ENCODE results near the gene PIP4K2A. TPM values are rescaled to one million over a fixed set of nuclear protein-coding genes. Genes with fewer than 3 reads are reported as not detected.

PIP4K2A gene
- total RNA-seq, 1 experiment from 2014 or later = 24.2 TPM

DNA sequence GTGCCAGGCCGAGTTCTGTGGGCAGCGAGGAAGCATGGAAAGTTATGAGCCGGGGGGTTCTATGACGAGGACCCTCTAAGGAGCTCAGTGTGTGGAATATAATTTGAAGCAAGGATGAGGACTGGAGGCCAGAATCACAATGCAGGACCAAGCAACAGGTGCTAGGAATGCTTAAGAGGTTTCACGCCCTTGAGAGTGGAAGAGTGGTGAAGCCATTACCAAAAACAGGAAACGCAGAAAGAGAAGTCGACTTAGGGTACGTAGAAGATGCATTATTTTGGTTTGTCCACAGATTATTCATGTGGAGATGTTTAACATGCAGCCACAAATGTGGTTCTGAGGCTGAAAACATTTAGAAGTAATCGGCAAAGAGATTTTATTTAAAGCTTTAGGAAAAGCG, 78.7 kb downstream of the PIP4K2A start:
- H3K27ac Mint-ChIP-seq (ENCODE audit: unreplicated experiment) = no peak overlapping the region
- no peak overlapping the region for H3K4me3 Mint-ChIP-seq (ENCODE audit: low read depth, unreplicated experiment)

DNA sequence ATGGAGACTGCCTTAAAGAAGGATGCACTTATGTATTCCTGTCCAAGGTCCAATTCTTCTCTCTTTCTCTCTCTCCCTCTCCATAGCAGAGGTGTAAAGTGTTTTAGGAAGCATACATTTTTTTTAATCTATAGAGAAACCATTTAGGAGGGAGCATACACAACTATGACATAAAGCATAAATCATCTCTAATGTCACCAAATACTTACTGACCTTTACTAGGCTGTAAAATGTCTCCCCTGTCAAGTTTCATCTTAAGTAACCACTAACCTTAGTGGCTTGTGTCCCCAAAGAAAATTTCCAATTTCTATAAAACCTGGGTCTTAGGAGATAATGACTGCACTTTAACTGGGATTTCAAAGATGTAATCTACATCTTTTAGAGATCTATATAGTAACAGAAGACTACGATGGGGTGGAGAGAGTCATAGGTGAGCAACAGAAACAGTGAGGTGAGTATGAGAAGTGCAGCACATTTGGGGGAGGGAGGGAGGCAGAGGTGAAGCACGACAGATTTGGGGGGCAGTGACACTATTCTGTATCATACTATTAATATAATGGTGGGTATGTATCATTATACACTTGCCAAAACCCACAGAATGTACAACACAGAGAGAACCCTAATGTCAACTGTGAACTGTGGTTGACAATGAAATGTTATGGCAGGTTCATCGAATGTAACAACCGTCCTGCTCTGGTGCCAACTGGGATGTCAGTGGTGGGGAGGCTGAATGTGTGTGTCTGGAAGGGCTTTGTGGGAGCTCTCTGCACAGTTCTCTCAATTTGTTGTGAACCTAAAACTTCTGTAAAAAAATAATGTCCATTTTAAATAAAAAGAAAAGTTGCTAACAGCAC, 79.5 kb downstream of the PIP4K2A start:
- TF ChIP-seq CTCF (IDR thresholded peaks at IDR 0.05; ENCODE audit: unreplicated experiment) = no peak
- CTCF ChIA-PET = no interaction called here
- no TSS peak for BruUV-seq (replicated peaks)
- DNase-seq = no peak
- no peak overlapping the region for H3K27ac Mint-ChIP-seq (ENCODE audit: unreplicated experiment)
- H3K4me3 Mint-ChIP-seq (ENCODE audit: low read depth, unreplicated experiment) = no peak overlapping the region
- no peaks in the 10 kb centered on the region for H3K9me3 Mint-ChIP-seq (ENCODE audit: low read depth, unreplicated experiment)
- intact Hi-C loops (cut with micrococcal nuclease; ENCODE audit: unreplicated experiment) = no loop called here
- no peaks in the 10 kb centered on the region for H3K36me3 Mint-ChIP-seq (ENCODE audit: insufficient read depth, unreplicated experiment)
- H3K4me1 Mint-ChIP-seq (ENCODE audit: low read depth, unreplicated experiment) = peaks cover 22% of the 10 kb centered on the region
- no peaks in the 10 kb centered on the region for H3K27me3 Mint-ChIP-seq (ENCODE audit: unreplicated experiment)

More for the DNA sequence above, 78.7 kb downstream of the PIP4K2A start:
- TF ChIP-seq CTCF (IDR thresholded peaks at IDR 0.05; ENCODE audit: unreplicated experiment) = no peak
- Mint-ChIP-seq H3K27me3 (ENCODE audit: unreplicated experiment) (no peaks in the 10 kb centered on the region), H3K9me3 (ENCODE audit: low read depth, unreplicated experiment) (no peaks in the 10 kb centered on the region), H3K36me3 (ENCODE audit: insufficient read depth, unreplicated experiment) (no peaks in the 10 kb centered on the region), H3K4me1 (ENCODE audit: low read depth, unreplicated experiment) (peaks cover 16% of the 10 kb centered on the region)
- no TSS peak for BruUV-seq (replicated peaks)
- CTCF ChIA-PET = no interaction called here
- intact Hi-C loops (cut with micrococcal nuclease; ENCODE audit: unreplicated experiment) = no loop called here
- DNase-seq = no peak

DNA sequence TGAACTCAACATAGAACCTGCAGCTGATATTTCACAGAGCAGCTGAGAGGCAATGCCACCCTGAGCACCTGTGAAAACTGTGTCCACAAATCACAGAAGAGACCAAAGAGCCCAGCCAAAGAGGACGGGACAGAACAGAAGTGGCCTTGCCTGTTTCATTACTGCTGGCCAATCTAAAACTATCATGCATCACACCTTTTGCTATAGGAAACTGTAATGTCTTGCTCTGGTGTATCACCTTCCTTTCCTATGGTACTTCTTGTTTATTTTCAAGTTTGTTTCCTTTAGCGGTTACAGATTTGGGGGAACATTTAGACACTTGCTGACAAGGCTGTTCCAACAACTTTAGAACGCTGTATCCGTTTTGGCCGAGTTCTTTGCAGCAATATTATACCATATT, 80.3 kb downstream of the PIP4K2A start:
- intact Hi-C loops (cut with micrococcal nuclease; ENCODE audit: unreplicated experiment) = no loop called here
- TF ChIP-seq CTCF (IDR thresholded peaks at IDR 0.05; ENCODE audit: unreplicated experiment) = no peak
- BruUV-seq (replicated peaks) = no TSS peak
- DNase-seq = no peak
- CTCF ChIA-PET = no interaction called here
- Mint-ChIP-seq H3K4me3 (ENCODE audit: low read depth, unreplicated experiment) (no peak overlapping the region), H3K27ac (ENCODE audit: unreplicated experiment) (no peak overlapping the region), H3K27me3 (ENCODE audit: unreplicated experiment) (no peaks in the 10 kb centered on the region), H3K36me3 (ENCODE audit: insufficient read depth, unreplicated experiment) (no peaks in the 10 kb centered on the region), H3K9me3 (ENCODE audit: low read depth, unreplicated experiment) (no peaks in the 10 kb centered on the region), H3K4me1 (ENCODE audit: low read depth, unreplicated experiment) (peaks cover 24% of the 10 kb centered on the region)

GRCh38 chr10:22633528-22633927, 80.8 kb downstream of the PIP4K2A start:
- Mint-ChIP-seq H3K27me3 (ENCODE audit: unreplicated experiment) (no peaks in the 10 kb centered on the region), H3K4me3 (ENCODE audit: low read depth, unreplicated experiment) (no peak overlapping the region), H3K27ac (ENCODE audit: unreplicated experiment) (no peak overlapping the region)

More at GRCh38 chr10:22633528-22633927, 80.8 kb downstream of the PIP4K2A start:
- BruUV-seq (replicated peaks) = no TSS peak
- Mint-ChIP-seq H3K36me3 (ENCODE audit: insufficient read depth, unreplicated experiment) (no peaks in the 10 kb centered on the region), H3K4me1 (ENCODE audit: low read depth, unreplicated experiment) (peaks cover 30% of the 10 kb centered on the region), H3K9me3 (ENCODE audit: low read depth, unreplicated experiment) (no peaks in the 10 kb centered on the region)
- no peak for TF ChIP-seq CTCF (IDR thresholded peaks at IDR 0.05; ENCODE audit: unreplicated experiment)
- no peak for DNase-seq
- CTCF ChIA-PET = no interaction called here
- intact Hi-C loops (cut with micrococcal nuclease; ENCODE audit: unreplicated experiment) = no loop called here

Data from Calu3 (cell line).